B cell (primary cell): ENCODE measurements around the gene EFCC1. TPM values are rescaled to one million over a fixed set of nuclear protein-coding genes. Genes with fewer than 3 reads are reported as not detected.

ENCODE experiments used
- ATAC-seq: fragments of 200-7000 bp; cut with Tn5 transposase; one replicate; pipeline ENCODE4 v1.10.0; 2021; ENCODE audit warnings: low read depth, mild to moderate bottlenecking, moderate number of reproducible peaks, moderate library complexity
- CTCF ChIA-PET: fragments of 350-600 bp; sonication (Branson Sonifier 250); formaldehyde crosslinking; loops from one replicate; lab custom pipeline; 2021; ENCODE audit warnings: antibody characterized with exemption, inconsistent platforms; lab: Charles Lee
- POLR2A ChIA-PET: fragments of 350-600 bp; sonication (Branson Sonifier 250); formaldehyde crosslinking; loops from one replicate; lab custom pipeline; 2021; ENCODE audit warnings: antibody characterized with exemption; lab: Charles Lee
- DNase-seq: peaks from one replicate; pipeline ENCODE4 v3.0.0; 2013
- H2AFZ ChIP-seq: 2 replicates; pipeline ENCODE4 v1.6.1; 2012; ENCODE audit warnings: mild to moderate bottlenecking, low read depth, low read length; ENCODE audit not compliant: insufficient read depth, poor library complexity, severe bottlenecking
- H3K27ac ChIP-seq, 2 donors: 1 replicate in 1 of 2; 2 replicates in 1 of 2; pipeline ENCODE4 v1.5.1; 2012 to 2013; ENCODE audit warnings: low read length in 2 of 2, mild to moderate bottlenecking in 2 of 2, moderate library complexity in 1 of 2
- H3K27me3 ChIP-seq, 4 experiments: fragments of 200-600 bp in 1 of 4; sonication (generic) in 1 of 4; replicated peaks in 1 of 4; 1 replicate in 2 of 4; 2 replicates in 2 of 4; pipeline versions ENCODE4 v1.6.1 to v1.7.0; 2013 to 2016; ENCODE audit warnings: low read length in 3 of 4, mild to moderate bottlenecking in 2 of 4, mixed read lengths in 1 of 4, moderate library complexity in 1 of 4; ENCODE audit not compliant: insufficient read depth in 4 of 4, control insufficient read depth in 3 of 4; ENCODE audit errors: control extremely low read depth in 1 of 4
- H3K36me3 ChIP-seq, 2 experiments: replicated peaks in 1 of 2; 1 replicate in 1 of 2; 2 replicates in 1 of 2; pipeline versions ENCODE4 v1.6.1 to v1.7.1; 2013; ENCODE audit warnings: low read length in 1 of 2; ENCODE audit not compliant: insufficient read depth in 2 of 2, control insufficient read depth in 1 of 2; ENCODE audit errors: control extremely low read depth in 1 of 2, extremely low read depth in 1 of 2
- H3K4me1 ChIP-seq, 2 donors: fragments of 200-600 bp in 1 of 2; sonication (generic) in 1 of 2; 1 replicate in 1 of 2; 2 replicates in 1 of 2; pipeline versions ENCODE4 v1.5.1 to v1.6.1; 2013 to 2017; ENCODE audit warnings: low read length in 2 of 2; ENCODE audit not compliant: control insufficient read depth in 2 of 2, insufficient read depth in 2 of 2
- H3K4me2 ChIP-seq: replicated peaks from 2 replicates; pipeline ENCODE3; 2012; ENCODE audit warnings: mild to moderate bottlenecking, low read depth, low read length; ENCODE audit not compliant: poor library complexity, severe bottlenecking
- H3K4me3 ChIP-seq, 5 experiments: fragments of 200-600 bp in 1 of 5; sonication (generic) in 1 of 5; 1 replicate in 3 of 5; 2 replicates in 2 of 5; pipeline versions ENCODE4 v1.5.1 to v1.7.0; 2011 to 2016; ENCODE audit warnings: low read length in 4 of 5, mild to moderate bottlenecking in 4 of 5, low read depth in 2 of 5, control low read depth in 1 of 5, moderate library complexity in 1 of 5; ENCODE audit not compliant: insufficient read depth in 1 of 5; ENCODE audit errors: control extremely low read depth in 1 of 5, extremely low read depth in 1 of 5
- H3K79me2 ChIP-seq: fragments of 200-600 bp; sonication (generic); one replicate; pipeline ENCODE4 v1.6.0; 2016; ENCODE audit warnings: low read length; ENCODE audit not compliant: control insufficient read depth, insufficient read depth
- H3K9ac ChIP-seq: fragments of 200-600 bp; sonication (generic); 2 replicates; pipeline ENCODE4 v1.6.1; 2017; ENCODE audit warnings: mild to moderate bottlenecking, low read length, moderate library complexity
- H3K9me3 ChIP-seq, 3 donors: one replicate each; pipeline versions ENCODE4 v1.6.1 to v1.7.1; 2013; ENCODE audit warnings: low read length in 2 of 3; ENCODE audit not compliant: control insufficient read depth in 2 of 3, insufficient read depth in 1 of 3; ENCODE audit errors: control extremely low read depth in 1 of 3
- H4K20me1 ChIP-seq: 2 replicates; pipeline ENCODE4 v1.6.0; 2012; ENCODE audit warnings: mild to moderate bottlenecking, low read length; ENCODE audit not compliant: insufficient read depth, control insufficient read depth, poor library complexity, severe bottlenecking
- H3K27ac Mint-ChIP-seq: one replicate; pipeline ENCODE4 v1.8.0; 2021; ENCODE audit warnings: mixed read lengths
- H3K27me3 Mint-ChIP-seq: one replicate; pipeline ENCODE4 v1.8.0; 2021; ENCODE audit warnings: mixed read lengths
- H3K4me1 Mint-ChIP-seq: one replicate; pipeline ENCODE4 v1.8.0; 2021; ENCODE audit warnings: mixed read lengths
- H3K4me3 Mint-ChIP-seq: one replicate; pipeline ENCODE4 v1.8.0; 2021; ENCODE audit warnings: mixed read lengths
- H3K9me3 Mint-ChIP-seq: one replicate; pipeline ENCODE4 v1.8.0; 2022; ENCODE audit warnings: mixed read lengths; ENCODE audit not compliant: insufficient read depth
- CTCF ChIP-seq: fragments of 200-600 bp; IDR thresholded peaks from one replicate; pipeline ENCODE4 v1.8.0; 2022; ENCODE audit warnings: antibody characterized with exemption, mild to moderate bottlenecking
- EZH2 ChIP-seq: IDR thresholded peaks from 2 replicates; pipeline ENCODE4 v1.6.1; 2012; ENCODE audit warnings: borderline replicate concordance, low read depth, mild to moderate bottlenecking, moderate library complexity, low read length; ENCODE audit not compliant: insufficient read depth, poor library complexity, severe bottlenecking
- WGBS: methylation state at CpG from one replicate; pipeline ENCODE4 v1.1.5; 2013; ENCODE audit warnings: missing lambda C conversion rate; ENCODE audit not compliant: insufficient coverage; 5-methylcytosine and 5-hydroxymethylcytosine counted together
- intact Hi-C: fragments of 100-400 bp; cut with micrococcal nuclease; formaldehyde crosslinking; loops from one replicate; pipeline ENCODE4 v1.10.0; 2022
- polyA plus RNA-seq: library from polyadenylated mRNA; depleted of rRNA; stranded (reverse); fragments of >200 nt; gene quantifications from 2 replicates; pipeline ENCODE4 v1.2.3, GENCODE V29; 2012
- total RNA-seq, 2 donors: library from RNA; stranded (reverse); fragments of 120-200 nt in 1 of 2; gene quantifications; 1 replicate in 1 of 2; 2 replicates in 1 of 2; pipeline versions ENCODE4 v1.2.3 to v1.2.4, GENCODE V29; 2013 to 2022

EFCC1 gene
- total and polyA plus RNA-seq, 2 donors (not counting 1 experiment from before 2014, with no cell fraction given) = 0.06 TPM; not detected in 1

GRCh38 chr3:128994581-128995546, 6.2 kb upstream of the EFCC1 start:
- peaks cover 0 to 4% (median 3%) of the 10 kb centered on the region in 3 donors for H3K9me3 ChIP-seq
- peak overlapping the region; percentile 62 for H3K9ac ChIP-seq
- H3K79me2 ChIP-seq = no peaks in the 10 kb centered on the region
- H3K4me3 ChIP-seq = peak overlapping the region in 4 of 5 experiments; percentile 19 to 55 (median 46)
- TF ChIP-seq EZH2 (no peak), CTCF (no peak)
- Mint-ChIP-seq H3K9me3 (peaks cover 4% of the 10 kb centered on the region), H3K4me1 (peaks cover 16% of the 10 kb centered on the region), H3K27me3 (peaks cover 23% of the 10 kb centered on the region), H3K27ac (no peak overlapping the region), H3K4me3 (peak overlapping the region; percentile 73)
- intact Hi-C loops = loop anchor here (1.0 to 2.0 kb wide), 3 partner anchors 20 to 32 kb away; no protein-coding TSS in a partner anchor
- ChIA-PET CTCF (interaction anchor here (0.9 to 4.5 kb wide), 6 partner anchors 22 to 58 kb away, joined by 3 to 29 read pairs (median 6); no protein-coding TSS in a partner anchor), POLR2A (interaction anchor here (0.7 to 1.3 kb wide), 3 partner anchors 20 to 188 kb away, joined by 3 read pairs; partner anchors contain the start of gene CNBP)
- peaks cover 0 to 42% (median 12%) of the 10 kb centered on the region in 4 experiments for H3K27me3 ChIP-seq
- no peak for ATAC-seq
- H3K4me1 ChIP-seq = peaks cover 20 to 27% of the 10 kb centered on the region in 2 donors
- 81% methylated on average over 18 of the region's 19 CpGs for WGBS
- peak overlapping the region; percentile 61 for H2AFZ ChIP-seq
- DNase-seq = no peak
- H3K4me2 ChIP-seq = peak overlapping the region; percentile 83
- H3K27ac ChIP-seq = no peak overlapping the region
- H3K36me3 ChIP-seq = no peaks in the 10 kb centered on the region
- no peaks in the 10 kb centered on the region for H4K20me1 ChIP-seq
